H54 (cell line): Measurements from ENCODE around the gene STMP1.

Source experiments
- DNase-seq: peaks from one replicate; pipeline ENCODE4 v3.0.0; 2011; ENCODE audit warnings: low spot score, mixed read lengths; ENCODE audit not compliant: insufficient read length
- FAIRE-seq: peaks from 3 replicates; lab custom pipeline; 2011; peaks lifted over from hg19 to GRCh38; lab: Jason Lieb, UNC
- POLR2A ChIP-seq: IDR thresholded peaks from 2 replicates; pipeline ENCODE4 v1.6.1; 2011; ENCODE audit warnings: low read depth, mild to moderate bottlenecking, low read length

The STMP1 gene

GRCh38 chr7:135693558-135693957 lies 31.2 kb downstream of the STMP1 start:
- no peak for TF ChIP-seq POLR2A
- FAIRE-seq: no peak
- DNase-seq: no peak

GRCh38 chr7:135697276-135698049 lies 35.1 kb downstream of the STMP1 start:
- TF ChIP-seq POLR2A: no peak
- no peak for FAIRE-seq
- no peak for DNase-seq

GRCh38 chr7:135704074-135704473 lies 41.8 kb downstream of the STMP1 start:
- no peak for TF ChIP-seq POLR2A
- no peak for FAIRE-seq
- DNase-seq: no peak

- TF ChIP-seq POLR2A: no peak
- FAIRE-seq (no peak), DNase-seq (no peak)
These were observed 42.4 kb downstream of the STMP1 start for GRCh38 chr7:135704698-135705097.

GRCh38 chr7:135706038-135706742 lies 43.9 kb downstream of the STMP1 start:
- TF ChIP-seq POLR2A: no peak
- FAIRE-seq: no peak
- no peak for DNase-seq

- FAIRE-seq (no peak), DNase-seq (no peak)
- no peak for TF ChIP-seq POLR2A
These were observed 44.7 kb downstream of the STMP1 start for GRCh38 chr7:135706858-135707569.

- TF ChIP-seq POLR2A: no peak
- FAIRE-seq (no peak), DNase-seq (no peak)
These were observed 45.3 kb downstream of the STMP1 start for GRCh38 chr7:135707570-135707966.

GRCh38 chr7:135708041-135708440 lies 45.7 kb downstream of the STMP1 start:
- DNase-seq (no peak), FAIRE-seq (no peak)
- TF ChIP-seq POLR2A: no peak

- no peak for DNase-seq
- no peak for TF ChIP-seq POLR2A
- no peak for FAIRE-seq
These were observed 47.2 kb downstream of the STMP1 start for GRCh38 chr7:135709508-135709907.

GRCh38 chr7:135710417-135711138 lies 48.3 kb downstream of the STMP1 start:
- FAIRE-seq (no peak), DNase-seq (peak; percentile 30)
- no peak for TF ChIP-seq POLR2A

GRCh38 chr7:135711139-135711469 lies 48.8 kb downstream of the STMP1 start:
- DNase-seq (no peak), FAIRE-seq (no peak)
- TF ChIP-seq POLR2A: no peak

- no peak for DNase-seq
- no peak for TF ChIP-seq POLR2A
- no peak for FAIRE-seq
These were observed 50.0 kb downstream of the STMP1 start for GRCh38 chr7:135712182-135712782.

- TF ChIP-seq POLR2A: no peak
- DNase-seq: no peak
- no peak for FAIRE-seq
These were observed 50.5 kb downstream of the STMP1 start for GRCh38 chr7:135712796-135713195.
